WTC11 (cell line): ENCODE results near the gene DNAH8. TPM values are rescaled to one million over a fixed set of nuclear protein-coding genes. Genes with fewer than 3 reads are reported as not detected.

Source experiments
- ATAC-seq: fragments of 200-7000 bp; cut with Tn5 transposase; 2 replicates; pipeline ENCODE4 v1.10.0; 2021; ENCODE audit warnings: mild to moderate bottlenecking, moderate library complexity
- CTCF ChIA-PET: fragments of 300-600 bp; sonication (Branson Sonifier 250); formaldehyde crosslinking; loops from one replicate; lab custom pipeline; 2021; ENCODE audit warnings: antibody characterized with exemption; lab: Charles Lee
- POLR2A ChIA-PET: fragments of 350-600 bp; sonication (Branson Sonifier 250); formaldehyde crosslinking; loops from one replicate; lab custom pipeline; 2021; ENCODE audit warnings: antibody characterized with exemption; lab: Charles Lee
- DNase-seq: peaks from one replicate; pipeline ENCODE4 v3.0.0; 2021; ENCODE audit warnings: low spot score
- H3K27ac Mint-ChIP-seq: 2 replicates; pipeline ENCODE4 v1.8.0; 2021; ENCODE audit warnings: mixed read lengths
- H3K27me3 Mint-ChIP-seq: 2 replicates; pipeline ENCODE4 v1.8.0; 2021; ENCODE audit warnings: low read depth, mild to moderate bottlenecking, moderate library complexity, mixed read lengths
- H3K36me3 Mint-ChIP-seq: 2 replicates; pipeline ENCODE4 v1.8.0; 2021; ENCODE audit warnings: mixed read lengths
- H3K4me1 Mint-ChIP-seq: 2 replicates; pipeline ENCODE4 v1.8.0; 2022; ENCODE audit warnings: mixed read lengths
- H3K4me3 Mint-ChIP-seq: 2 replicates; pipeline ENCODE4 v1.8.0; 2021; ENCODE audit warnings: mild to moderate bottlenecking, moderate library complexity, mixed read lengths
- H3K9me3 Mint-ChIP-seq: 2 replicates; pipeline ENCODE4 v1.8.0; 2021; ENCODE audit warnings: mixed read lengths
- AR ChIP-seq: fragments of 250-450 bp; sonication (Bioruptor Pico); IDR thresholded peaks from 2 replicates; pipeline ENCODE4 v1.9.0; 2021; ENCODE audit warnings: mild to moderate bottlenecking
- ATF6 ChIP-seq: sonication (generic); formaldehyde crosslinking; IDR thresholded peaks from 2 replicates; pipeline ENCODE4 v1.8.1; 2023; ENCODE audit warnings: mild to moderate bottlenecking, missing genetic modification reagents
- CREB1 ChIP-seq: sonication (generic); formaldehyde crosslinking; IDR thresholded peaks from 2 replicates; pipeline ENCODE4 v1.8.0; 2023; ENCODE audit warnings: mild to moderate bottlenecking, missing genetic modification reagents
- ESRRA ChIP-seq: sonication (generic); formaldehyde crosslinking; IDR thresholded peaks from 2 replicates; pipeline ENCODE4 v1.8.1; 2022; ENCODE audit warnings: mild to moderate bottlenecking, missing genetic modification reagents, borderline replicate concordance
- GTF2I ChIP-seq: fragments of 250-450 bp; sonication (Bioruptor Pico); conservative IDR thresholded peaks from 2 replicates; pipeline ENCODE4 v1.4.0; 2021; ENCODE audit warnings: mild to moderate bottlenecking
- KAT7 ChIP-seq: sonication (generic); formaldehyde crosslinking; IDR thresholded peaks from 2 replicates; pipeline ENCODE4 v1.8.1; 2023; ENCODE audit warnings: missing genetic modification reagents, mild to moderate bottlenecking, borderline replicate concordance
- MYBL2 ChIP-seq: sonication (generic); formaldehyde crosslinking; IDR thresholded peaks from 2 replicates; pipeline ENCODE4 v1.8.1; 2023; ENCODE audit warnings: mild to moderate bottlenecking, moderate library complexity, missing genetic modification reagents
- NFATC4 ChIP-seq: fragments of 250-450 bp; sonication (Bioruptor Pico); IDR thresholded peaks from 2 replicates; pipeline ENCODE4 v1.9.0; 2021; ENCODE audit warnings: mild to moderate bottlenecking
- NFE2L1 ChIP-seq: sonication (generic); formaldehyde crosslinking; IDR thresholded peaks from 2 replicates; pipeline ENCODE4 v1.8.1; 2023; ENCODE audit warnings: missing genetic modification reagents
- TEAD4 ChIP-seq: sonication (generic); formaldehyde crosslinking; IDR thresholded peaks from 2 replicates; pipeline ENCODE4 v1.8.0; 2022; ENCODE audit warnings: mild to moderate bottlenecking, missing genetic modification reagents
- ZBTB21 ChIP-seq: sonication (generic); formaldehyde crosslinking; IDR thresholded peaks from 2 replicates; pipeline ENCODE4 v1.8.1; 2023; ENCODE audit warnings: mild to moderate bottlenecking, missing genetic modification reagents, borderline replicate concordance
- total RNA-seq: library from RNA; stranded (reverse); gene quantifications from 3 replicates; pipeline ENCODE4 v1.2.3, GENCODE V29; 2021
- TF ChIP-seq, protein P1 (sequence below): fragments of 200-600 bp; IDR thresholded peaks from 2 replicates; pipeline ENCODE4 v1.8.0; 2022; ENCODE audit warnings: antibody characterized with exemption
- TF ChIP-seq, protein P2 (sequence below): sonication (generic); formaldehyde crosslinking; IDR thresholded peaks from 2 replicates; pipeline ENCODE4 v1.8.0; 2022; ENCODE audit warnings: mild to moderate bottlenecking, missing genetic modification reagents
- TF ChIP-seq, protein P3 (sequence below): sonication (generic); formaldehyde crosslinking; IDR thresholded peaks from 2 replicates; pipeline ENCODE4 v1.8.0; 2022; ENCODE audit warnings: mild to moderate bottlenecking, missing genetic modification reagents
- TF ChIP-seq, protein P4 (sequence below): fragments of 250-450 bp; sonication (Bioruptor Pico); IDR thresholded peaks from 2 replicates; pipeline ENCODE4 v1.8.0; 2021; ENCODE audit warnings: mild to moderate bottlenecking

Gene DNAH8
- total RNA-seq, 1 experiment from 2014 or later: 0.02 TPM

DNA sequence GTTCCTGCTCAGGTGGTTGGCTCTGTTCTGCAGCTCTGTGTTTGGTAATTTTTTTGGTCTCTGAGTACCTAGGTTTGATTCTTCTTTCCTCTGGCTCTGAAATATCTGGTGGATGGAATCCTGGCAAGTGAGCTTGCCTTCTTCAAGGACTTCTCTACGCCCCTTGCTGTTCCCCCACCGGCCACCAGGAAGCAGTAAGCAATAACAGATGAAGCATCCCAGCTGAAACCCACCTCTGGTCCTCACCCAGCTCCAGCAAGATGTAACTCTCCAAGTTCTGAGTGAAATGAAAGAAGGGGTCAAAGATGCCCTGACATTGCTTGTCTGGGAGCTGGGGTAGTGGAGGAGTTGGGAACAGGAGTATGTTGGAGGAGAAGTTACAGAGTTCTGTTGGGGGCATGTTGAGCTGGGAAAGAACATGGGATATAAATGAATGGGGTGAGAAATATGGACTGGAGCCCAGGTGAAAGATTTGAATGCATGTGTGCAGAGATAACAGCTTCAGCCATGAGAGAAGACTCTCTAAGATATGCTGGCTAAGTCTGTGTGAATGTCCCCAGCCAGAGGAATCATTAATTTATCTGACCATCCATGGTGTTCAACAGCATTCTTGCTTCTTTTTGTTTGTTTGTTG, 282.1 kb downstream of the DNAH8 start:
- Mint-ChIP-seq H3K27ac (no peak overlapping the region), H3K4me3 (no peak overlapping the region)
- CTCF ChIA-PET: interaction anchor here (0.6 to 6.2 kb wide), 74 partner anchors 8 to 317 kb away, joined by 3 to 180 read pairs (median 4); partner anchors contain the start of genes KCNK17 and SAYSD1
- TF ChIP-seq, protein P1, sequence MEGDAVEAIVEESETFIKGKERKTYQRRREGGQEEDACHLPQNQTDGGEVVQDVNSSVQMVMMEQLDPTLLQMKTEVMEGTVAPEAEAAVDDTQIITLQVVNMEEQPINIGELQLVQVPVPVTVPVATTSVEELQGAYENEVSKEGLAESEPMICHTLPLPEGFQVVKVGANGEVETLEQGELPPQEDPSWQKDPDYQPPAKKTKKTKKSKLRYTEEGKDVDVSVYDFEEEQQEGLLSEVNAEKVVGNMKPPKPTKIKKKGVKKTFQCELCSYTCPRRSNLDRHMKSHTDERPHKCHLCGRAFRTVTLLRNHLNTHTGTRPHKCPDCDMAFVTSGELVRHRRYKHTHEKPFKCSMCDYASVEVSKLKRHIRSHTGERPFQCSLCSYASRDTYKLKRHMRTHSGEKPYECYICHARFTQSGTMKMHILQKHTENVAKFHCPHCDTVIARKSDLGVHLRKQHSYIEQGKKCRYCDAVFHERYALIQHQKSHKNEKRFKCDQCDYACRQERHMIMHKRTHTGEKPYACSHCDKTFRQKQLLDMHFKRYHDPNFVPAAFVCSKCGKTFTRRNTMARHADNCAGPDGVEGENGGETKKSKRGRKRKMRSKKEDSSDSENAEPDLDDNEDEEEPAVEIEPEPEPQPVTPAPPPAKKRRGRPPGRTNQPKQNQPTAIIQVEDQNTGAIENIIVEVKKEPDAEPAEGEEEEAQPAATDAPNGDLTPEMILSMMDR: peak; percentile 82
- no peak for TF ChIP-seq KAT7 (CRISPR knock-in tag)
- TF ChIP-seq, all 79 proteins: peak for 1
- POLR2A ChIA-PET: interaction anchor here (0.6 to 0.7 kb wide), 2 partner anchors 91 to 155 kb away, joined by 3 to 6 read pairs; no protein-coding TSS in a partner anchor
- H3K27me3 Mint-ChIP-seq: peaks cover 8% of the 10 kb centered on the region
- H3K4me1 Mint-ChIP-seq: no peaks in the 10 kb centered on the region
- DNase-seq: peak; percentile 80
- peak; percentile 92 for ATAC-seq
- H3K36me3 Mint-ChIP-seq: no peaks in the 10 kb centered on the region
- H3K9me3 Mint-ChIP-seq: no peaks in the 10 kb centered on the region

- TF ChIP-seq, protein P2, sequence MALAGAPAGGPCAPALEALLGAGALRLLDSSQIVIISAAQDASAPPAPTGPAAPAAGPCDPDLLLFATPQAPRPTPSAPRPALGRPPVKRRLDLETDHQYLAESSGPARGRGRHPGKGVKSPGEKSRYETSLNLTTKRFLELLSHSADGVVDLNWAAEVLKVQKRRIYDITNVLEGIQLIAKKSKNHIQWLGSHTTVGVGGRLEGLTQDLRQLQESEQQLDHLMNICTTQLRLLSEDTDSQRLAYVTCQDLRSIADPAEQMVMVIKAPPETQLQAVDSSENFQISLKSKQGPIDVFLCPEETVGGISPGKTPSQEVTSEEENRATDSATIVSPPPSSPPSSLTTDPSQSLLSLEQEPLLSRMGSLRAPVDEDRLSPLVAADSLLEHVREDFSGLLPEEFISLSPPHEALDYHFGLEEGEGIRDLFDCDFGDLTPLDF (CRISPR knock-in tag): no peak
- no peak for TF ChIP-seq ESRRA (CRISPR knock-in tag)
- TF ChIP-seq, protein P3, sequence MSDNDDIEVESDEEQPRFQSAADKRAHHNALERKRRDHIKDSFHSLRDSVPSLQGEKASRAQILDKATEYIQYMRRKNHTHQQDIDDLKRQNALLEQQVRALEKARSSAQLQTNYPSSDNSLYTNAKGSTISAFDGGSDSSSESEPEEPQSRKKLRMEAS (CRISPR knock-in tag): no peak
- TF ChIP-seq, protein P4, sequence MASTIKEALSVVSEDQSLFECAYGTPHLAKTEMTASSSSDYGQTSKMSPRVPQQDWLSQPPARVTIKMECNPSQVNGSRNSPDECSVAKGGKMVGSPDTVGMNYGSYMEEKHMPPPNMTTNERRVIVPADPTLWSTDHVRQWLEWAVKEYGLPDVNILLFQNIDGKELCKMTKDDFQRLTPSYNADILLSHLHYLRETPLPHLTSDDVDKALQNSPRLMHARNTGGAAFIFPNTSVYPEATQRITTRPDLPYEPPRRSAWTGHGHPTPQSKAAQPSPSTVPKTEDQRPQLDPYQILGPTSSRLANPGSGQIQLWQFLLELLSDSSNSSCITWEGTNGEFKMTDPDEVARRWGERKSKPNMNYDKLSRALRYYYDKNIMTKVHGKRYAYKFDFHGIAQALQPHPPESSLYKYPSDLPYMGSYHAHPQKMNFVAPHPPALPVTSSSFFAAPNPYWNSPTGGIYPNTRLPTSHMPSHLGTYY (CRISPR knock-in tag): no peak
- TF ChIP-seq, protein P1: 0 out of 2 replicates have a peak, but pooled peaks have one; percentile 32
- no peak for TF ChIP-seq NFE2L1 (CRISPR knock-in tag)
- no peak for TF ChIP-seq ZBTB21
- Mint-ChIP-seq H3K27me3 (peaks cover 8% of the 10 kb centered on the region), H3K27ac (no peak overlapping the region), H3K9me3 (no peaks in the 10 kb centered on the region), H3K4me3 (no peak overlapping the region), H3K36me3 (no peaks in the 10 kb centered on the region), H3K4me1 (no peaks in the 10 kb centered on the region)
- peak; percentile 76 for ATAC-seq
- ChIA-PET POLR2A (no interaction called here), CTCF (interaction anchor here (0.7 to 5.1 kb wide), 11 partner anchors 8 to 310 kb away, joined by 3 to 66 read pairs (median 5); no protein-coding TSS in a partner anchor)
- DNase-seq: peak; percentile 52
These were observed 288.0 kb downstream of the DNAH8 start for GRCh38 chr6:39003072-39003471.

DNA sequence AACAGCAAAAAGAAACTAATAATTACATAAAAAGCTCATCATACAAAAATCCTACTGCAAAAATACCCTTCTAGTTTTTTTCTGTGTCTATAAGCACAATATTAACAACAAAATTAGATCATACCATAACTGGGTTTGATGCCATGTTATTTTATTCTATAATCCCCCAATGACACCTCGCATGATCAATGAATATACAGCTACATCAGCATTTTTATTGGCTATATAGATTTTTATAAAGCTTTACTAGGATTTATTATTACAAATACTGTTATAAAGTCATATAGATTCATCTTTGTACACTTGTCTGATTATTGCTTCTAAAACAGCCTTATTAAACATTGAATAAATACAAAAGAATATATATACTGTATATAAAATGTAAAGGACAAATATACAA, 288.4 kb downstream of the DNAH8 start:
- Mint-ChIP-seq H3K9me3 (no peaks in the 10 kb centered on the region), H3K27me3 (peaks cover 8% of the 10 kb centered on the region), H3K4me3 (no peak overlapping the region), H3K4me1 (no peaks in the 10 kb centered on the region), H3K27ac (no peak overlapping the region), H3K36me3 (no peaks in the 10 kb centered on the region)
- DNase-seq (no peak), ATAC-seq (no peak)
- CTCF ChIA-PET: interaction anchor here (0.7 to 5.1 kb wide), 11 partner anchors 9 to 310 kb away, joined by 3 to 66 read pairs (median 5); no protein-coding TSS in a partner anchor
- POLR2A ChIA-PET: no interaction called here
- TF ChIP-seq MYBL2 (CRISPR knock-in tag) (no peak), CREB1 (CRISPR knock-in tag) (no peak), AR (CRISPR knock-in tag) (no peak), TEAD4 (CRISPR knock-in tag) (no peak), ATF6 (CRISPR knock-in tag) (no peak), GTF2I (CRISPR knock-in tag) (no peak), NFATC4 (no peak)
